Mesothelial cell of epicardium (in vitro differentiated cells): ENCODE data around the gene ANXA1. TPM values are rescaled to one million over a fixed set of nuclear protein-coding genes. Genes with fewer than 3 reads are reported as not detected.

Experiments
- DNase-seq, 2 experiments: peaks; one replicate each; pipeline ENCODE4 v3.0.0; 2021; ENCODE audit warnings: low spot score in 2 of 2; ENCODE audit not compliant: unreplicated experiment in 2 of 2
- H3K27ac Mint-ChIP-seq: 2 replicates; pipeline ENCODE4 v1.8.0; 2021; ENCODE audit warnings: mixed read lengths
- H3K27me3 Mint-ChIP-seq: 2 replicates; pipeline ENCODE4 v1.8.0; 2021; ENCODE audit warnings: low read depth, mixed read lengths
- H3K36me3 Mint-ChIP-seq: 2 replicates; pipeline ENCODE4 v1.8.0; 2021; ENCODE audit warnings: mixed read lengths
- H3K4me1 Mint-ChIP-seq: 2 replicates; pipeline ENCODE4 v1.8.0; 2021; ENCODE audit warnings: mixed read lengths
- H3K4me3 Mint-ChIP-seq: 2 replicates; pipeline ENCODE4 v1.8.0; 2021; ENCODE audit warnings: mild to moderate bottlenecking, moderate library complexity, mixed read lengths
- H3K9me3 Mint-ChIP-seq: 2 replicates; pipeline ENCODE4 v1.8.0; 2021; ENCODE audit warnings: mixed read lengths
- CTCF ChIP-seq: fragments of 200-600 bp; sonication (generic); IDR thresholded peaks from one replicate; pipeline ENCODE4 v1.5.0; 2021; ENCODE audit warnings: antibody characterized with exemption; ENCODE audit not compliant: unreplicated experiment
- total RNA-seq: library from RNA; stranded (reverse); gene quantifications from 3 replicates; pipeline ENCODE4 v1.2.1, GENCODE V29; 2021

The ANXA1 gene
- total RNA-seq, 1 donor from 2014 or later, result 183 TPM

- peaks cover 4% of the 10 kb centered on the region for H3K9me3 Mint-ChIP-seq
- no peak for DNase-seq
- no peak for TF ChIP-seq CTCF
- peaks cover 12% of the 10 kb centered on the region for H3K4me1 Mint-ChIP-seq
- H3K36me3 Mint-ChIP-seq, result no peaks in the 10 kb centered on the region
- no peak overlapping the region for H3K27ac Mint-ChIP-seq
- no peak overlapping the region for H3K4me3 Mint-ChIP-seq
- H3K27me3 Mint-ChIP-seq, result no peaks in the 10 kb centered on the region
Observed at GRCh38 chr9:73125651-73126050, 26.0 kb upstream of the ANXA1 start.

- Mint-ChIP-seq H3K4me1 (peaks cover 40% of the 10 kb centered on the region), H3K9me3 (no peaks in the 10 kb centered on the region), H3K27ac (peak overlapping the region; percentile 59), H3K4me3 (no peak overlapping the region), H3K36me3 (no peaks in the 10 kb centered on the region), H3K27me3 (no peaks in the 10 kb centered on the region)
- no peak for TF ChIP-seq CTCF
- DNase-seq, result no peak
Observed at GRCh38 chr9:73129941-73130685, 21.6 kb upstream of the ANXA1 start.

- Mint-ChIP-seq H3K4me1 (peaks cover 44% of the 10 kb centered on the region), H3K27me3 (no peaks in the 10 kb centered on the region), H3K36me3 (no peaks in the 10 kb centered on the region), H3K27ac (peak overlapping the region; percentile 95), H3K4me3 (peak overlapping the region; percentile 61), H3K9me3 (no peaks in the 10 kb centered on the region)
- no peak for DNase-seq
- TF ChIP-seq CTCF, result no peak
Observed at GRCh38 chr9:73131461-73131860, 20.2 kb upstream of the ANXA1 start.

- Mint-ChIP-seq H3K4me3 (peak overlapping the region; percentile 61), H3K27me3 (no peaks in the 10 kb centered on the region), H3K9me3 (no peaks in the 10 kb centered on the region), H3K4me1 (peaks cover 49% of the 10 kb centered on the region), H3K36me3 (no peaks in the 10 kb centered on the region), H3K27ac (peak overlapping the region; percentile 95)
- no peak for TF ChIP-seq CTCF
- DNase-seq, result peak; percentile 54 to 70
Observed at GRCh38 chr9:73132034-73132776, 19.5 kb upstream of the ANXA1 start.

GRCh38 chr9:73133022-73133651 lies 18.5 kb upstream of the ANXA1 start:
- Mint-ChIP-seq H3K4me1 (peaks cover 58% of the 10 kb centered on the region), H3K36me3 (no peaks in the 10 kb centered on the region), H3K27ac (peak overlapping the region; percentile 95), H3K4me3 (peak overlapping the region; percentile 61), H3K27me3 (no peaks in the 10 kb centered on the region), H3K9me3 (no peaks in the 10 kb centered on the region)
- no peak for DNase-seq
- no peak for TF ChIP-seq CTCF
